Hepatocyte (in vitro differentiated cells): ENCODE measurements around the gene NOXA1. TPM values are rescaled to one million over a fixed set of nuclear protein-coding genes. Genes with fewer than 3 reads are reported as not detected.

Experiments
- DNase-seq: peaks from one replicate; pipeline ENCODE4 v3.0.0-alpha.2; 2016; ENCODE audit warnings: low spot score
- H2AFZ ChIP-seq: fragments of 200-600 bp; sonication (generic); 2 replicates; pipeline ENCODE4 v1.6.0; 2016; ENCODE audit warnings: antibody characterized with exemption, mild to moderate bottlenecking
- H3K27ac ChIP-seq: fragments of 200-600 bp; sonication (generic); 2 replicates; pipeline ENCODE4 v1.5.1; 2016; ENCODE audit warnings: mild to moderate bottlenecking
- H3K27me3 ChIP-seq: fragments of 200-600 bp; sonication (generic); 2 replicates; pipeline ENCODE4 v1.6.1; 2016
- H3K36me3 ChIP-seq: fragments of 200-600 bp; sonication (generic); replicated peaks from 2 replicates; pipeline ENCODE4 v1.5.1; 2016; ENCODE audit warnings: low read depth; ENCODE audit not compliant: insufficient read depth
- H3K4me1 ChIP-seq: fragments of 200-600 bp; sonication (generic); 2 replicates; pipeline ENCODE4 v1.5.1; 2016; ENCODE audit warnings: mild to moderate bottlenecking, moderate library complexity; ENCODE audit not compliant: insufficient read depth
- H3K4me2 ChIP-seq: fragments of 200-600 bp; sonication (generic); 2 replicates; pipeline ENCODE4 v1.6.0; 2016
- H3K4me3 ChIP-seq: fragments of 200-600 bp; sonication (generic); 2 replicates; pipeline ENCODE4 v1.5.1; 2016; ENCODE audit warnings: mild to moderate bottlenecking
- H3K79me2 ChIP-seq: fragments of 200-600 bp; sonication (generic); 2 replicates; pipeline ENCODE4 v1.6.0; 2017; ENCODE audit warnings: mild to moderate bottlenecking
- H3K9me2 ChIP-seq: fragments of 200-600 bp; sonication (generic); replicated peaks from 2 replicates; pipeline ENCODE4 v1.6.0; 2017; ENCODE audit warnings: mild to moderate bottlenecking; ENCODE audit not compliant: insufficient read depth
- H3K9me3 ChIP-seq: fragments of 200-600 bp; sonication (generic); 2 replicates; pipeline ENCODE4 v1.5.1; 2016; ENCODE audit warnings: low read depth, mild to moderate bottlenecking
- H4K20me1 ChIP-seq: fragments of 200-600 bp; sonication (generic); 2 replicates; pipeline ENCODE4 v1.6.0; 2016; ENCODE audit warnings: mild to moderate bottlenecking; ENCODE audit not compliant: insufficient read depth, poor library complexity, severe bottlenecking
- CTCF ChIP-seq: fragments of 200-600 bp; sonication (generic); IDR thresholded peaks from 2 replicates; pipeline ENCODE4 v1.5.1; 2016; ENCODE audit warnings: antibody characterized with exemption, mild to moderate bottlenecking; ENCODE audit not compliant: poor library complexity
- EZH2 ChIP-seq: fragments of 200-600 bp; sonication (generic); IDR thresholded peaks from 2 replicates; pipeline ENCODE4 v1.6.1; 2016; ENCODE audit warnings: antibody characterized with exemption, mild to moderate bottlenecking, borderline replicate concordance
- EZH2phosphoT487 ChIP-seq: fragments of 200-600 bp; sonication (generic); IDR thresholded peaks from one replicate; pipeline ENCODE4 v1.6.1; 2018; ENCODE audit warnings: antibody characterized with exemption, mild to moderate bottlenecking, low read depth, moderate library complexity; ENCODE audit not compliant: unreplicated experiment, severe bottlenecking
- WGBS: methylation state at CpG from one replicate; pipeline ENCODE4 v1.1.6; 2016; ENCODE audit warnings: low lambda C conversion rate; ENCODE audit errors: missing lambda C conversion rate; 5-methylcytosine and 5-hydroxymethylcytosine counted together
- polyA plus RNA-seq: library from polyadenylated mRNA; unstranded; fragments of >200 nt; fragmentation: Nextera tagmentation; extraction: Ambion mirVana; gene quantifications from 2 replicates; pipeline ENCODE4 v1.2.1, GENCODE V29; 2016
- total RNA-seq: library from RNA; depleted of rRNA; stranded (reverse); fragments of >200 nt; gene quantifications from 2 replicates; pipeline ENCODE4 v1.2.3, GENCODE V29; 2014

The NOXA1 gene
- total and polyA plus RNA-seq, 2 experiments from 2014 or later: 7.2 to 12.5 TPM

- Histone ChIP-seq H3K4me1 (no peaks in the 10 kb centered on the region), H2AFZ (no peak overlapping the region), H3K9me3 (no peaks in the 10 kb centered on the region), H3K27me3 (no peaks in the 10 kb centered on the region), H3K9me2 (no peaks in the 10 kb centered on the region), H4K20me1 (no peaks in the 10 kb centered on the region), H3K79me2 (no peaks in the 10 kb centered on the region), H3K36me3 (no peaks in the 10 kb centered on the region), H3K27ac (no peak overlapping the region), H3K4me3 (no peak overlapping the region), H3K4me2 (no peak overlapping the region)
- no peak for DNase-seq
- no peak for TF ChIP-seq EZH2phosphoT487
- TF ChIP-seq CTCF: no peak
- TF ChIP-seq EZH2: no peak
- WGBS: 95% methylated on average over 11 of the region's 17 CpGs
Observed at GRCh38 chr9:137452006-137452760, 29.0 kb downstream of the NOXA1 start.

GRCh38 chr9:137452761-137453642 is 29.8 kb downstream of the NOXA1 start:
- Histone ChIP-seq H3K4me2 (peak overlapping the region; percentile 70), H4K20me1 (peaks cover under 1% of the 10 kb centered on the region), H3K79me2 (peaks cover 3% of the 10 kb centered on the region), H3K36me3 (no peaks in the 10 kb centered on the region), H3K9me3 (no peaks in the 10 kb centered on the region), H3K4me1 (no peaks in the 10 kb centered on the region), H3K27ac (no peak overlapping the region), H3K9me2 (no peaks in the 10 kb centered on the region), H3K4me3 (no peak overlapping the region), H3K27me3 (no peaks in the 10 kb centered on the region), H2AFZ (no peak overlapping the region)
- no peak for DNase-seq
- 94% methylated on average over 40 of the region's 43 CpGs for WGBS
- TF ChIP-seq EZH2phosphoT487 (no peak), CTCF (no peak), EZH2 (no peak)

GRCh38 chr9:137453643-137454081 is 30.5 kb downstream of the NOXA1 start:
- Histone ChIP-seq H3K9me2 (no peaks in the 10 kb centered on the region), H2AFZ (no peak overlapping the region), H4K20me1 (peaks cover 3% of the 10 kb centered on the region), H3K27ac (no peak overlapping the region), H3K4me1 (no peaks in the 10 kb centered on the region), H3K4me2 (peak overlapping the region; percentile 70), H3K9me3 (no peaks in the 10 kb centered on the region), H3K36me3 (no peaks in the 10 kb centered on the region), H3K27me3 (no peaks in the 10 kb centered on the region), H3K4me3 (no peak overlapping the region), H3K79me2 (peaks cover 10% of the 10 kb centered on the region)
- peak; percentile 77 for DNase-seq
- WGBS: 53% methylated on average over 13 of the region's 25 CpGs
- no peak for TF ChIP-seq EZH2phosphoT487
- no peak for TF ChIP-seq EZH2
- no peak for TF ChIP-seq CTCF
